Activated T-helper 17 cell treated with anti-CD3 and anti-CD28 coated beads, Interleukin-2, amount 50 U/mL, for 72 hours (primary cell): Measurements from ENCODE around the gene INHBB. TPM values are rescaled to one million over a fixed set of nuclear protein-coding genes. Genes with fewer than 3 reads are reported as not detected.

ENCODE experiments used
- ATAC-seq: fragments of 150-1000 bp; cut with Tn5 transposase; replicated peaks from 2 replicates; pipeline ENCODE4 v1.10.0; 2021; ENCODE audit warnings: mild to moderate bottlenecking, moderate library complexity
- H3K27ac Mint-ChIP-seq: one replicate; pipeline ENCODE4 v1.8.0; 2022; ENCODE audit warnings: mixed read lengths
- H3K27me3 Mint-ChIP-seq: one replicate; pipeline ENCODE4 v1.8.0; 2022; ENCODE audit warnings: mixed read lengths
- H3K36me3 Mint-ChIP-seq: one replicate; pipeline ENCODE4 v1.8.0; 2022; ENCODE audit warnings: low read depth, mild to moderate bottlenecking, mixed read lengths
- H3K4me1 Mint-ChIP-seq: one replicate; pipeline ENCODE4 v1.8.0; 2022; ENCODE audit warnings: mixed read lengths
- H3K4me3 Mint-ChIP-seq: one replicate; pipeline ENCODE4 v1.8.0; 2022; ENCODE audit warnings: mild to moderate bottlenecking, mixed read lengths
- H3K9me3 Mint-ChIP-seq: one replicate; pipeline ENCODE4 v1.8.0; 2022; ENCODE audit warnings: mixed read lengths
- total RNA-seq, 2 donors: library from RNA; stranded (reverse); gene quantifications; one replicate each; pipeline ENCODE4 v1.2.3, GENCODE V29; 2022

The INHBB gene
- total RNA-seq, 2 donors from 2014 or later = not detected

- peak overlapping the region; percentile 75 for H3K27ac Mint-ChIP-seq
- H3K27me3 Mint-ChIP-seq = peaks cover 3% of the 10 kb centered on the region
- H3K4me1 Mint-ChIP-seq = no peaks in the 10 kb centered on the region
- no peaks in the 10 kb centered on the region for H3K36me3 Mint-ChIP-seq
- H3K9me3 Mint-ChIP-seq = no peaks in the 10 kb centered on the region
- H3K4me3 Mint-ChIP-seq = no peak overlapping the region
- ATAC-seq = no peak
These were observed 33.9 kb upstream of the INHBB start for GRCh38 chr2:120312076-120312475.

GRCh38 chr2:120312860-120313694 is 32.9 kb upstream of the INHBB start:
- peak; percentile 80 for ATAC-seq
- H3K4me3 Mint-ChIP-seq = peak overlapping the region; percentile 71
- H3K27me3 Mint-ChIP-seq = peaks cover 3% of the 10 kb centered on the region
- H3K27ac Mint-ChIP-seq = peak overlapping the region; percentile 75
- no peaks in the 10 kb centered on the region for H3K4me1 Mint-ChIP-seq
- H3K36me3 Mint-ChIP-seq = no peaks in the 10 kb centered on the region
- no peaks in the 10 kb centered on the region for H3K9me3 Mint-ChIP-seq

GRCh38 chr2:120313695-120314615 is 32.0 kb upstream of the INHBB start:
- Mint-ChIP-seq H3K27ac (peak overlapping the region; percentile 51), H3K27me3 (peaks cover 3% of the 10 kb centered on the region), H3K4me3 (peak overlapping the region; percentile 71), H3K4me1 (no peaks in the 10 kb centered on the region), H3K9me3 (no peaks in the 10 kb centered on the region), H3K36me3 (no peaks in the 10 kb centered on the region)
- no peak for ATAC-seq

GRCh38 chr2:120314690-120315366 is 31.1 kb upstream of the INHBB start:
- peak; percentile 31 for ATAC-seq

GRCh38 chr2:120315367-120316033 is 30.4 kb upstream of the INHBB start:
- no peak for ATAC-seq
- H3K27ac Mint-ChIP-seq = peak overlapping the region; percentile 51
- H3K27me3 Mint-ChIP-seq = peaks cover 3% of the 10 kb centered on the region
- no peaks in the 10 kb centered on the region for H3K36me3 Mint-ChIP-seq
- no peak overlapping the region for H3K4me3 Mint-ChIP-seq
- H3K9me3 Mint-ChIP-seq = no peaks in the 10 kb centered on the region
- H3K4me1 Mint-ChIP-seq = no peaks in the 10 kb centered on the region

More at GRCh38 chr2:120314690-120315366, 31.1 kb upstream of the INHBB start:
- peaks cover 3% of the 10 kb centered on the region for H3K27me3 Mint-ChIP-seq
- no peaks in the 10 kb centered on the region for H3K9me3 Mint-ChIP-seq
- peak overlapping the region; percentile 71 for H3K4me3 Mint-ChIP-seq
- H3K36me3 Mint-ChIP-seq = no peaks in the 10 kb centered on the region
- H3K4me1 Mint-ChIP-seq = no peaks in the 10 kb centered on the region
- peak overlapping the region; percentile 51 for H3K27ac Mint-ChIP-seq

GRCh38 chr2:120316071-120316470 is 29.9 kb upstream of the INHBB start:
- Mint-ChIP-seq H3K27me3 (peaks cover 3% of the 10 kb centered on the region), H3K27ac (no peak overlapping the region), H3K4me1 (no peaks in the 10 kb centered on the region), H3K36me3 (no peaks in the 10 kb centered on the region), H3K9me3 (no peaks in the 10 kb centered on the region), H3K4me3 (no peak overlapping the region)
- ATAC-seq = no peak

- ATAC-seq = no peak
- Mint-ChIP-seq H3K27ac (peak overlapping the region; percentile 19), H3K9me3 (no peaks in the 10 kb centered on the region), H3K36me3 (no peaks in the 10 kb centered on the region), H3K27me3 (peaks cover 3% of the 10 kb centered on the region), H3K4me3 (no peak overlapping the region), H3K4me1 (no peaks in the 10 kb centered on the region)
These were observed 29.3 kb upstream of the INHBB start for GRCh38 chr2:120316528-120317179.

GRCh38 chr2:120317180-120317533 is 28.8 kb upstream of the INHBB start:
- H3K9me3 Mint-ChIP-seq = no peaks in the 10 kb centered on the region
- no peaks in the 10 kb centered on the region for H3K36me3 Mint-ChIP-seq
- H3K4me1 Mint-ChIP-seq = no peaks in the 10 kb centered on the region
- H3K4me3 Mint-ChIP-seq = no peak overlapping the region
- ATAC-seq = no peak
- peak overlapping the region; percentile 19 for H3K27ac Mint-ChIP-seq
- H3K27me3 Mint-ChIP-seq = peaks cover 3% of the 10 kb centered on the region

- H3K4me3 Mint-ChIP-seq = no peak overlapping the region
- no peaks in the 10 kb centered on the region for H3K9me3 Mint-ChIP-seq
- no peaks in the 10 kb centered on the region for H3K36me3 Mint-ChIP-seq
- no peaks in the 10 kb centered on the region for H3K4me1 Mint-ChIP-seq
- ATAC-seq = no peak
- H3K27me3 Mint-ChIP-seq = peaks cover 3% of the 10 kb centered on the region
- H3K27ac Mint-ChIP-seq = no peak overlapping the region
These were observed 28.0 kb upstream of the INHBB start for GRCh38 chr2:120317916-120318315.

- ATAC-seq = no peak
- Mint-ChIP-seq H3K27ac (no peak overlapping the region), H3K4me1 (no peaks in the 10 kb centered on the region), H3K36me3 (no peaks in the 10 kb centered on the region), H3K9me3 (no peaks in the 10 kb centered on the region), H3K27me3 (peaks cover 3% of the 10 kb centered on the region), H3K4me3 (no peak overlapping the region)
These were observed 27.3 kb upstream of the INHBB start for GRCh38 chr2:120318626-120319025.

GRCh38 chr2:120319123-120319522 is 26.8 kb upstream of the INHBB start:
- no peak overlapping the region for H3K27ac Mint-ChIP-seq
- no peaks in the 10 kb centered on the region for H3K36me3 Mint-ChIP-seq
- no peak for ATAC-seq
- no peaks in the 10 kb centered on the region for H3K9me3 Mint-ChIP-seq
- no peak overlapping the region for H3K4me3 Mint-ChIP-seq
- H3K4me1 Mint-ChIP-seq = no peaks in the 10 kb centered on the region
- peaks cover 3% of the 10 kb centered on the region for H3K27me3 Mint-ChIP-seq

- no peaks in the 10 kb centered on the region for H3K4me1 Mint-ChIP-seq
- no peak for ATAC-seq
- peaks cover 3% of the 10 kb centered on the region for H3K27me3 Mint-ChIP-seq
- no peaks in the 10 kb centered on the region for H3K9me3 Mint-ChIP-seq
- no peak overlapping the region for H3K27ac Mint-ChIP-seq
- no peaks in the 10 kb centered on the region for H3K36me3 Mint-ChIP-seq
- no peak overlapping the region for H3K4me3 Mint-ChIP-seq
These were observed 26.1 kb upstream of the INHBB start for GRCh38 chr2:120319686-120320317.

- no peaks in the 10 kb centered on the region for H3K4me1 Mint-ChIP-seq
These were observed 25.6 kb upstream of the INHBB start for GRCh38 chr2:120320318-120320851.

More at GRCh38 chr2:120320318-120320851, 25.6 kb upstream of the INHBB start:
- Mint-ChIP-seq H3K27me3 (no peaks in the 10 kb centered on the region), H3K4me3 (no peak overlapping the region), H3K27ac (no peak overlapping the region), H3K36me3 (no peaks in the 10 kb centered on the region), H3K9me3 (no peaks in the 10 kb centered on the region)
- no peak for ATAC-seq
